Fibroblast of lung (primary cell): ENCODE results near the gene DIP2C.

ENCODE experiments used
- EZH2 ChIP-seq: IDR thresholded peaks from 2 replicates; pipeline ENCODE4 v1.5.1; 2012; ENCODE audit warnings: low read length, control low read depth, mild to moderate bottlenecking; ENCODE audit errors: missing control alignments
- TF ChIP-seq, protein P1 (sequence below), 2 donors: IDR thresholded peaks in 1 of 2; conservative IDR thresholded peaks in 1 of 2; 1 replicate in 1 of 2; 2 replicates in 1 of 2; pipeline ENCODE4 v1.5.1; 2011 to 2012; ENCODE audit warnings: low read length in 2 of 2, control low read depth in 1 of 2, inconsistent platforms in 1 of 2, low read depth in 1 of 2, mild to moderate bottlenecking in 1 of 2

GRCh38 chr10:697097-697875 is 7.8 kb upstream of the DIP2C start:
- TF ChIP-seq, protein P1, sequence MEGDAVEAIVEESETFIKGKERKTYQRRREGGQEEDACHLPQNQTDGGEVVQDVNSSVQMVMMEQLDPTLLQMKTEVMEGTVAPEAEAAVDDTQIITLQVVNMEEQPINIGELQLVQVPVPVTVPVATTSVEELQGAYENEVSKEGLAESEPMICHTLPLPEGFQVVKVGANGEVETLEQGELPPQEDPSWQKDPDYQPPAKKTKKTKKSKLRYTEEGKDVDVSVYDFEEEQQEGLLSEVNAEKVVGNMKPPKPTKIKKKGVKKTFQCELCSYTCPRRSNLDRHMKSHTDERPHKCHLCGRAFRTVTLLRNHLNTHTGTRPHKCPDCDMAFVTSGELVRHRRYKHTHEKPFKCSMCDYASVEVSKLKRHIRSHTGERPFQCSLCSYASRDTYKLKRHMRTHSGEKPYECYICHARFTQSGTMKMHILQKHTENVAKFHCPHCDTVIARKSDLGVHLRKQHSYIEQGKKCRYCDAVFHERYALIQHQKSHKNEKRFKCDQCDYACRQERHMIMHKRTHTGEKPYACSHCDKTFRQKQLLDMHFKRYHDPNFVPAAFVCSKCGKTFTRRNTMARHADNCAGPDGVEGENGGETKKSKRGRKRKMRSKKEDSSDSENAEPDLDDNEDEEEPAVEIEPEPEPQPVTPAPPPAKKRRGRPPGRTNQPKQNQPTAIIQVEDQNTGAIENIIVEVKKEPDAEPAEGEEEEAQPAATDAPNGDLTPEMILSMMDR (conservative IDR thresholded peaks at IDR 0.05 in 1 of 2, IDR thresholded peaks at IDR 0.05 in 1 of 2; ENCODE audit: low read depth in 1 of 2, low read length in 2 of 2): no peak
- no peak for TF ChIP-seq EZH2
